Smooth muscle cell of the coronary artery (primary cell): ENCODE results near the gene NOL9. TPM values are rescaled to one million over a fixed set of nuclear protein-coding genes. Genes with fewer than 3 reads are reported as not detected.

ENCODE experiments used
- total RNA-seq: library from RNA; depleted of rRNA; stranded (reverse); fragments of >200 nt; gene quantifications from 2 replicates; pipeline ENCODE4 v1.2.3, GENCODE V29; 2014; ENCODE audit warnings: low replicate concordance

The NOL9 gene
- 11.7 and 13.5 TPM in 2 replicates for total RNA-seq

GRCh38 chr1:6554031-6554906 is at the start of gene NOL9:
TSS of gene NOL9 (minus strand) at chr1:6554513. CDS start at chr1:6554502, 11 bp downstream.

DNA sequence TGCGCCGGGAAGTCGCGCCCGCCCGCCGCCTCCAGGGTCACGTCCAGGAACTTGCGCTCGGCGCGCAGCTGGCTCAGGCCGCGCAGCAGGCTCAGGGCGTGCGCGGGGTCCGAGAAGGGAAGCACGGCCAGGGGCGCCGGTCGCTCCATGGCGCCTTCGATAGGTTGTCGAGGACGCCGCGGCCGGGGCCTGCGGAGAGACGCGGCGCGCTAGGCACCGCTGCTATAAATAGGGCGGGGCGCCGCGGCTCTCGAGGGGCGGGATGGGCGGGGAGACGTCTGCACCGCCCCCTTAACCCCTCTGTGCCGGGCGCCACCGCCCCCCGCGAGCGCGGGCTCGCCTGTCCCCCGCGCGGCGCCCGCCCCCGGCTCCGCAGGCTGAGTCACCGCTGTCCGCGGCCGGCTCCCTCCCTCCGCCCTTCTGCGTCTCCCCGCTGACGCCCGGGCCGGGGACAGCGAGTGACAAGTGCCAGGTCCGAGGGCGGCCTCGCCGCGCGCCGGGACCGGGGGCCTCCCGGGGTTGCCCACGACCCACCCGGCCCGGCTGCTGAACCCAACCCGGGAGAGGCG is 48.4 kb upstream of the NOL9 start, which contains the start of gene KLHL21:
KLHL21 (minus strand) TSS at position 201 of the 569 bp plus-strand sequence; CDS start at position 149, 52 bp downstream.

GRCh38 chr1:6579374-6580118 is 25.2 kb upstream of the NOL9 start, which contains the start of gene ZBTB48:
TSS of gene ZBTB48 (plus strand) at chr1:6579994. CDS start at chr1:6580610, 616 bp downstream.

DNA sequence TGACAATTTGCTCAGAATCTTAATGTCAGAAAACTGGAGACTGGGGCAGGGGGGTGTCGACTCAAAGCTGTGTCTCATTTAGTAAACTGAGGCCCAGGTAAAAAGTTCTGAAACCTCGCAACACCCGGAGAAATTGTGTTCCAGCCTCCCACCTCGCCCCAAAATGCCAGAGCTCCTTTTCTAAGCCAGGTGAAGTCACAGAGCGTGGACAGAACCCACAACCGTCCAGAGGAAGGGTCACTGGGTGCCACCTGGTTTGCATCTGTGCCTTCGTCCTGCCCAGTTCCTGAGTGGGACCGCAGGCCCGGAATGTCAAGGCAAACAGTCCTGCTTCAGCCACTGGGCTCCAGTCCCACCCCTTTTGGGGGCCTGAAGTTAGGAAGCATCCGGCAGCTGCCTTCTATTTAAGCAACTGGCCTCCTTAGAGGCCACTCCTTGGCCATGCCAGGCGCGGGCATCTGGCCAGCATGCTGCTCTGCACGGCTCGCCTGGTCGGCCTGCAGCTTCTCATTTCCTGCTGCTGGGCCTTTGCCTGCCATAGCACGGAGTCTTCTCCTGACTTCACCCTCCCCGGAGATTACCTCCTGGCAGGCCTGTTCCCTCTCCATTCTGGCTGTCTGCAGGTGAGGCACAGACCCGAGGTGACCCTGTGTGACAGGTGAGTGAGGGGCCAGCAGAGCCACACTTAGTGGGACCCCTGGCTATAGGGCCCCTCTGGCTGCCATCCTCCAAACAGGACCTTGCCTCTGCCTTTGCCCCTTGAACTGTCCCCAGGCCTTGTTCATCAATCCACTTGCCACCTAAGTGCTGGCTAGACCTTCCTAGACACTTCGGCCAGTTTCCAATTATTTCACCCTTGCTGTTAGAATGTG is 830 bp upstream of the NOL9 start, which contains the start of gene TAS1R1:
TAS1R1 (plus strand) TSS at position 401 of the 872 bp plus-strand sequence; CDS start at position 468, 67 bp downstream.

GRCh38 chr1:6491480-6491962 is 62.8 kb downstream of the NOL9 start, which contains the start of gene PLEKHG5:
TSS of gene PLEKHG5 (minus strand) at chr1:6491667. CDS start at chr1:6477571, 14,096 bp downstream.

Other genes starting within 250 kb of the NOL9 start
- 20.0 and 77.3 TPM in 2 replicates for gene ACOT7, start 160.7 kb downstream of the NOL9 start, total RNA-seq
- gene HES2, start 134.6 kb downstream of the NOL9 start, total RNA-seq: 0.12 and 4.1 TPM in 2 replicates
- under 0.01 TPM in 1 of 2 replicates, not detected in the other for gene ESPN, start 129.7 kb downstream of the NOL9 start, total RNA-seq
- 2.6 and 9.4 TPM in 2 replicates for gene TNFRSF25, start 88.3 kb downstream of the NOL9 start, total RNA-seq
- 7.0 and 36.6 TPM in 2 replicates for gene PLEKHG5, start 62.8 kb downstream of the NOL9 start, total RNA-seq
- gene TAS1R1, start 794 bp upstream of the NOL9 start, total RNA-seq: 0.12 and 0.15 TPM in 2 replicates
- 15.2 and 16.1 TPM in 2 replicates for gene ZBTB48, start 25.5 kb upstream of the NOL9 start, total RNA-seq
- 21.9 and 65.6 TPM in 2 replicates for gene KLHL21, start 48.4 kb upstream of the NOL9 start, total RNA-seq
- gene PHF13, start 59.2 kb upstream of the NOL9 start, total RNA-seq: 7.4 and 10.3 TPM in 2 replicates
- gene THAP3, start 70.4 kb upstream of the NOL9 start, total RNA-seq: 17.1 and 18.1 TPM in 2 replicates
- gene DNAJC11, start 147.3 kb upstream of the NOL9 start, total RNA-seq: 42.0 and 44.5 TPM in 2 replicates
- 53.1 and 62.2 TPM in 2 replicates for gene CAMTA1, start 230.9 kb upstream of the NOL9 start, total RNA-seq